GM21515 (cell line): Measurements from ENCODE around the gene ADCY3.

Experiments used
- ATAC-seq: cut with Tn5 transposase; IDR thresholded peaks from one replicate; pipeline ENCODE4 v1.9.1; 2021; ENCODE audit not compliant: unreplicated experiment

ADCY3 gene

GRCh38 chr2:24832073-24832461 is 88.0 kb downstream of the ADCY3 start:
- ATAC-seq = no peak

- ATAC-seq = no peak
These were observed 88.6 kb downstream of the ADCY3 start for GRCh38 chr2:24831221-24832072.

- ATAC-seq = no peak
These were observed 89.3 kb downstream of the ADCY3 start for GRCh38 chr2:24830786-24831185.

GRCh38 chr2:24830351-24830750 is 89.7 kb downstream of the ADCY3 start:
- no peak for ATAC-seq

- ATAC-seq = no peak
These were observed 91.6 kb downstream of the ADCY3 start for GRCh38 chr2:24828238-24828996.

GRCh38 chr2:24827321-24828237 is 92.5 kb downstream of the ADCY3 start:
- peak; percentile 62 for ATAC-seq

- no peak for ATAC-seq
These were observed 93.3 kb downstream of the ADCY3 start for GRCh38 chr2:24826773-24827145.

GRCh38 chr2:24825883-24826772 is 93.9 kb downstream of the ADCY3 start:
- no peak for ATAC-seq

- ATAC-seq = no peak
These were observed 94.8 kb downstream of the ADCY3 start for GRCh38 chr2:24824966-24825882.

GRCh38 chr2:24824071-24824588 is 95.9 kb downstream of the ADCY3 start:
- no peak for ATAC-seq

GRCh38 chr2:24822049-24822706 is 97.9 kb downstream of the ADCY3 start:
- ATAC-seq = no peak

GRCh38 chr2:24821433-24821891 is 98.6 kb downstream of the ADCY3 start:
- ATAC-seq = no peak

GRCh38 chr2:24820598-24821432 is 99.2 kb downstream of the ADCY3 start:
- ATAC-seq = no peak

- ATAC-seq = no peak
These were observed 99.9 kb downstream of the ADCY3 start for GRCh38 chr2:24820175-24820513.

GRCh38 chr2:24819442-24820174 is 100.4 kb downstream of the ADCY3 start:
- no peak for ATAC-seq

GRCh38 chr2:24818721-24819167 is 101.3 kb downstream of the ADCY3 start:
- no peak for ATAC-seq

- ATAC-seq = no peak
These were observed 103.2 kb downstream of the ADCY3 start for GRCh38 chr2:24816884-24817283.
